Right atrium auricular region (tissue), 2 donors: ENCODE measurements around the gene PHKB. TPM values are rescaled to one million over a fixed set of nuclear protein-coding genes. Genes with fewer than 3 reads are reported as not detected.
"Not testable (repeated sequence)": the region's sequence is repeated elsewhere in the genome, so short reads cannot be mapped to it uniquely, and the experiment has no call there.

ENCODE experiments used
- DNase-seq: peaks from one replicate; pipeline ENCODE4 v3.0.0-alpha.2; 2019; ENCODE audit warnings: low spot score
- H3K27ac ChIP-seq, 2 donors: fragments of 200-600 bp; sonication (generic); 1 replicate in 1 of 2; 2 replicates in 1 of 2; pipeline ENCODE4 v1.5.1; 2016 to 2019
- H3K27me3 ChIP-seq, 2 donors: fragments of 200-600 bp; sonication (generic); one replicate each; pipeline versions ENCODE4 v1.5.1 to v1.6.0; 2017 to 2019
- H3K36me3 ChIP-seq: fragments of 200-600 bp; sonication (generic); one replicate; pipeline ENCODE4 v1.5.1; 2016
- H3K4me1 ChIP-seq, 2 donors: fragments of 200-600 bp; sonication (generic); one replicate each; pipeline versions ENCODE4 v1.5.1 to v1.6.0; 2017 to 2019
- H3K4me3 ChIP-seq, 2 donors: fragments of 200-600 bp; sonication (generic); 1 replicate in 1 of 2; 2 replicates in 1 of 2; pipeline ENCODE4 v1.5.1; 2017 to 2019; ENCODE audit warnings: mild to moderate bottlenecking in 1 of 2, moderate library complexity in 1 of 2
- H3K9me3 ChIP-seq, 2 donors: fragments of 200-600 bp; sonication (generic); one replicate each; pipeline ENCODE4 v1.5.1; 2019
- total RNA-seq, 2 donors: library from RNA; depleted of rRNA; stranded (reverse); fragments of >200 nt; gene quantifications; one replicate each; pipeline ENCODE4 v1.1.0, GENCODE V29; 2016
- TF ChIP-seq, protein P1 (sequence below), 2 donors: fragments of 200-600 bp; sonication (generic); IDR thresholded peaks; one replicate each; pipeline ENCODE4 v1.5.1; 2019; ENCODE audit warnings: antibody characterized with exemption in 2 of 2

The PHKB gene
- total RNA-seq, 2 donors from 2014 or later: 43.4 to 43.7 TPM

DNA sequence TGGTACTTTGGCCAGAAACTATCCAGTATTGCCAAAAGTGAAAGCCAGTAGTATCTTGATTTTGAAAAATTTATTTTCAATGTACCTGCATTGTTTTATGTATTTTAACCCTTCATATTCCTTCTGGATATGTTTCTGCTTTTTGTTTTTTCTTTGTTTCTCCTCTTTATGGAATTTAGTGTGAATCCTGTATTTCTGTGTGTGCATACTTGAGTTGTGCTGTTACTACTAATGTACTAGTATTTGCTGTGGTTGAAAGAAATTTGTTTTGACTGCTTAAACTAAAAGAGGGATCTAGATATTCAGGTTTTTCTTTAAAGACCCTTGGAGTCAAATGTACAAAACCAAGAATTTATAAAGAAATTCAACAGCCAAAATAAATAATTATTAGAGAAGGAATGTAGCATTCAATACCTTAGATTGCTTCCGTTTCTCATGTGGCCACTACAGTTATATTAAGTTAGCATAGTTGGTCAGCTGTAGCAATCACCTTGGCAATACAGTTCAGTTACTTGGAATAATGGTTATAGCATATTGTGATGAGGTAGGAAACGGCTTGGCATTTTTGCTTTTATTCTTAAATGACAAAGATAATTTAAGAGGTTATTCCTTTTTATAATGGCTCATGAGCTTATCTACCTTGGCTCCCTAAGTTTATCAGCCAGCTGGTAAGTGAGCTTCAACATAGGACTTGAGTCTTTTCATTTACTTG lies 4.9 kb downstream of the PHKB start:
- H3K36me3 ChIP-seq: no peaks in the 10 kb centered on the region
- H3K27me3 ChIP-seq: no peaks in the 10 kb centered on the region
- DNase-seq: no peak
- no peak overlapping the region for H3K4me3 ChIP-seq
- H3K27ac ChIP-seq: no peak overlapping the region
- no peaks in the 10 kb centered on the region for H3K9me3 ChIP-seq
- TF ChIP-seq, protein P1, sequence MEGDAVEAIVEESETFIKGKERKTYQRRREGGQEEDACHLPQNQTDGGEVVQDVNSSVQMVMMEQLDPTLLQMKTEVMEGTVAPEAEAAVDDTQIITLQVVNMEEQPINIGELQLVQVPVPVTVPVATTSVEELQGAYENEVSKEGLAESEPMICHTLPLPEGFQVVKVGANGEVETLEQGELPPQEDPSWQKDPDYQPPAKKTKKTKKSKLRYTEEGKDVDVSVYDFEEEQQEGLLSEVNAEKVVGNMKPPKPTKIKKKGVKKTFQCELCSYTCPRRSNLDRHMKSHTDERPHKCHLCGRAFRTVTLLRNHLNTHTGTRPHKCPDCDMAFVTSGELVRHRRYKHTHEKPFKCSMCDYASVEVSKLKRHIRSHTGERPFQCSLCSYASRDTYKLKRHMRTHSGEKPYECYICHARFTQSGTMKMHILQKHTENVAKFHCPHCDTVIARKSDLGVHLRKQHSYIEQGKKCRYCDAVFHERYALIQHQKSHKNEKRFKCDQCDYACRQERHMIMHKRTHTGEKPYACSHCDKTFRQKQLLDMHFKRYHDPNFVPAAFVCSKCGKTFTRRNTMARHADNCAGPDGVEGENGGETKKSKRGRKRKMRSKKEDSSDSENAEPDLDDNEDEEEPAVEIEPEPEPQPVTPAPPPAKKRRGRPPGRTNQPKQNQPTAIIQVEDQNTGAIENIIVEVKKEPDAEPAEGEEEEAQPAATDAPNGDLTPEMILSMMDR (IDR thresholded peaks at IDR 0.05): no peak
- peaks cover 0 to 68% of the 10 kb centered on the region in 2 donors for H3K4me1 ChIP-seq

DNA sequence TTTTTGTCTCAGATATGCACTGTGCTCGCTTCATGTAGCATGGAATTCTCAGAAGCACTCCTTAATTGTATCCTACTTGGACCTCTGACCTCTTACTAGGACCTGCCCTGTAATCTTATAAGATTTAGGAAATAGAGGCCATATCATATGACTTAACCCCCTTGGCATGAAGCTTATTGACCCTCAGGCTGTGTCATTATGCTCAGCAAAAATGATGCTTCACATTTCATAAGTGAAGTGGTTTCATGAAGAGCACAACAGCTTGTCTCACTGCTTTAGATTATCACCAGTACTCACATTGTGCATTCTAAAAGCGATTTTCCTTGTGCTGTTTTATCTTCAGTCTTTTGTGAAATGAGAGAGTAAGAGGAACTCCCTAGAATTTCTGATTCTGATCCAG lies 6.4 kb downstream of the PHKB start:
- Histone ChIP-seq H3K27me3 (no peaks in the 10 kb centered on the region), H3K36me3 (no peaks in the 10 kb centered on the region), H3K9me3 (no peaks in the 10 kb centered on the region), H3K4me3 (no peak overlapping the region), H3K4me1 (peaks cover 0 to 60% of the 10 kb centered on the region in 2 donors), H3K27ac (no peak overlapping the region)
- DNase-seq: no peak
- TF ChIP-seq, protein P1 (IDR thresholded peaks at IDR 0.05): no peak

DNA sequence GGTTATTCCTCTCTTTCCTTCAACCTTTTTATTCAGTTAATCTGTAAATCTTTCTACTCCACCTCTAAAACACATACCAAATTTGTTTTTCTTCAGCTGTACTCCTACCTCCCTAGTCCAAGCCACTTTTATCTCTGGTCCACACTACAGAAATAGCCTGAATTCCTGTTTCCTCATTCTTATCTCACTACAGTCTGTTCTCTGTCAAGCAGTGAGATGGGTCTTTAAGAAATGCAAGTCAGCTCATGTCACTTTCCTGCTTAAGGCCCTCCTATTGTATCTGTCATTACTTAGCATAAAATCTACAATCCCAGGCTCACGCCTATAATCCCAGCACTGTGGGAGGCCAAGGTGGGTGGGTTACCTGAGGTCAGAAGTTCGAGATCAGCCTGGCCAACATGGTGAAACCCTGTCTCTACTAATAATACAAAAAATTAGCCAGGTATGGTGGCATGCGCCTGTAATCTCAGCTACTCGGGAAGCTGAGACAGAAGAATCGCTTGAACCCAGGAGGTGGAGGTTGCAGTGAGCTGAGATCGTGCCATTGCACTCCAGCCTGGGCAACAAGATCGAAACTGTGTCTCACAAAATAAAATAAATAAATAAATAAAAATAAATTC lies 7.0 kb downstream of the PHKB start:
- H3K4me1 ChIP-seq: peaks cover 0 to 54% of the 10 kb centered on the region in 2 donors
- H3K4me3 ChIP-seq, H3K36me3 ChIP-seq, DNase-seq, H3K27ac ChIP-seq, H3K9me3 ChIP-seq, H3K27me3 ChIP-seq: not testable (repeated sequence)

DNA sequence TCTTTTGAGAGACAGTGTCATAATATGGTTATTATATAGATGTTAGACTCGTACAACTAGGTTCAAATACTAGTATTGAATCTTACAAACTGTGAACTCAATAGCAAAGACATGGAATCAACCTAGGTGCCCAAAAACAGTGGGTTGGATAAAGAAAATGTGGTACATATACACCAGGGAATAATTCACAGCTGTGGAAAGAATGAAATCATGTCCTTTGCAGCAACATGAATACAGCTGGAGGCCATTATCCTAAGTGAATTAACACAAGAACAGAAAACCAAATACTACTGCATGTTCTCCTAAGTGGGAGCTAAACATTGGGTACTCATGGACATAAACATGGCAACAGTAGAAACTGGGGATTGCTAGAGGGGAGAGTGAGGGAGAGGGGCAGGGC lies 8.1 kb downstream of the PHKB start:
- TF ChIP-seq, protein P1 (IDR thresholded peaks at IDR 0.05): no peak
- no peaks in the 10 kb centered on the region for H3K27me3 ChIP-seq
- H3K27ac ChIP-seq: no peak overlapping the region
- H3K4me1 ChIP-seq: peaks cover 0 to 43% of the 10 kb centered on the region in 2 donors
- no peaks in the 10 kb centered on the region for H3K9me3 ChIP-seq
- no peak overlapping the region for H3K4me3 ChIP-seq
- no peak for DNase-seq
- H3K36me3 ChIP-seq: no peaks in the 10 kb centered on the region

DNA sequence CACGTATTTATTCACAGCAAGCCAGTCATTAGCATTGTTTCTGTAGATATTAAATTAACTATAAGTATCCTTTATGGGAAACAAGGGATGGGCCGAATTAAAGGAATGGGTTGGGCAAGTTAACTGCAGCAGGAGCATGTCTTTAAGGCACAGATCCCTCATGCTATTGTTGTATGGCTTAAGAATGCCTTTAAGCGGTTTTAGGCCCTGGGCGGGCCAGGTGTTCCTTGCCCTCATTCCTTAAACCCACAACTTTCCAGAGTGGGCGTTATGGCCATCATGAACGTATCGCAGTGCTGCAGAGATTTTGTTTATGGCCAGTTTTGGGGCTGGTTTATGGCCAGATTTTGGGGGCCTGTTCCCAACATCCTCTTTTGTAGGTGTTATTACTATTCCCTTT lies 9.1 kb downstream of the PHKB start:
- DNase-seq: no peak
- Histone ChIP-seq H3K4me3 (no peak overlapping the region), H3K4me1 (peaks cover 0 to 40% of the 10 kb centered on the region in 2 donors), H3K36me3 (no peaks in the 10 kb centered on the region), H3K27me3 (no peaks in the 10 kb centered on the region), H3K9me3 (no peaks in the 10 kb centered on the region), H3K27ac (no peak overlapping the region)
- TF ChIP-seq, protein P1 (IDR thresholded peaks at IDR 0.05): no peak

DNA sequence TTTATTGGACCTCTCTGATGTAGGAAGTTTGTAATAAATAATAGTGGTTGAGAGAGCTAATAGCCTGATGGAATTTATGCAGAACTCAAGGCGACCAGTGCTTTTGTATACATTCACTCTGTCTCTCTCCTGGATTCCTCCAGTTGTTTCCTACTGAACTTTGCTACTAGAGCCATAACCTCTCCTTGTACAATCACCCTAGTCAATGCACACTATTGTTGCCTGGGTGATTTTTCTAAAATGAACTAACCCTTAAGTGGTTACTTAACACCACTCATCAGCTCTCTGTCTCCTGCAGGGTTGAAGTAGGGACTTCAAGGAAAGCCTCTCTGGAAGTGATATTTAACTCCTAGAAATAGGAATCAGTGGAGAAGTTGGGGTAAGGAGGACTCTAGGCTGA lies 9.7 kb downstream of the PHKB start:
- no peak overlapping the region for H3K27ac ChIP-seq
- H3K4me1 ChIP-seq: peaks cover 0 to 42% of the 10 kb centered on the region in 2 donors
- no peaks in the 10 kb centered on the region for H3K27me3 ChIP-seq
- TF ChIP-seq, protein P1 (IDR thresholded peaks at IDR 0.05): no peak
- no peaks in the 10 kb centered on the region for H3K36me3 ChIP-seq
- no peaks in the 10 kb centered on the region for H3K9me3 ChIP-seq
- DNase-seq: no peak
- no peak overlapping the region for H3K4me3 ChIP-seq

DNA sequence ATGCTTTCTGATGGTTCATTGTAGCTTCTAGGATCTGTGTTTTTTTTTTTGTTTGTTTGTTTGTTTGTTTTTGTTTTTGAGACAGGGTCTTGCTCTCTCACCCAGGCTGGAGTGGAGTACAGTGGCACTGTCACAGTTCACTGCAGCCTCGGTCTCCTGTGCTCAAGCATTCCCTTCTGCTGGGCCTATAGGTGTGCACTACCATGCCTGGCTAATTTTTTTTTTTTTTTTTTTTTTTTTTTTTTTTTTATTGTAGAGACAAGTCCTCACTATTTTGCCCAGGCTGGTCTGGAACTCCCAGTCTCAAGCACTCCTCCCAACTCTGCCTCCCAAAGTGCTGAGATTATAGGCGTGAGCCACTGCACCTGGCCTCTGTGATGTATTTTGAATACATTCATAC lies 11.9 kb downstream of the PHKB start:
- H3K4me1 ChIP-seq: peaks cover 0 to 31% of the 10 kb centered on the region in 2 donors
- not testable (repeated sequence) for H3K9me3 ChIP-seq, H3K27me3 ChIP-seq, H3K27ac ChIP-seq, DNase-seq, H3K36me3 ChIP-seq, H3K4me3 ChIP-seq
